GM19452 (cell line): ENCODE data around the gene WNT2B.

Source experiments
- ATAC-seq: cut with Tn5 transposase; IDR thresholded peaks from one replicate; pipeline ENCODE4 v1.9.1; 2021; ENCODE audit not compliant: unreplicated experiment

The WNT2B gene

DNA sequence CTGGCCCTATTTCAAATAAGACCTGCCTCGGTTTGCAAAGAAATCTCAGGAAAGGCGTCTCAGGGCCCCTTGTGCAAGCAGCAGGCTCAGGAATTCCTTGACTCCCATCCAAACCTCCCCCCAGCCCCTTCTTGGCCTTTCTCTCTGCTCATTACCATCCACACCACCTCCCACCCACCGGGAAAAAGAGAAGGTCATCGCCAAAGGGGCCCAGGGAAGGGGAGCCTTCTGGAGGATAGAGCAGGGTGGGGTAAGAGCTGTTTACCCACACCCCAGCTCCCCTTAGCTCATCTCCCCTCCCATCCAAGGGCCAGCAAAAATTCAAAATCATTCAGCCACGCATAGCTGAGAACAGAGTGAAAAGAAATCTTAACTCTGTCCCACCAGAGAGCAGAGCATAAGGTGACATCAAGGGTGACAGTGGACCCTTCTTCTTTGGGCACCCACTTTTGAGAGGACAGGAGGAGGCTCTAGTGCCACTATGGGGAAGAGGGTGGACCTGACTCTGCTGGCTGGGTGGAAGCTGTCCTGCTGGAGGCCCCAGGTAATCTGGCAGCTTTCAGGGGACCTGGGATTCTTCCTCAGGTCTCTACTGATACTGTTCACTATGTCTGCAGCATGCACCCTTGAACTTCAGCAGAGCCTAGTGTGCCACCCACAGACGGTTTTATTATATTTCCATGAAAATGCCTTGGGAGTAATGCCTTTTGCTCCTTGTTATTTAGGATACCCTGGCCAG is 3.9 kb upstream of the WNT2B start:
- ATAC-seq, result no peak

GRCh38 chr1:112505400-112505785 is 3.4 kb upstream of the WNT2B start:
- ATAC-seq, result no peak

- ATAC-seq, result no peak
These were observed 2.9 kb upstream of the WNT2B start for GRCh38 chr1:112505878-112506277.

GRCh38 chr1:112506306-112506705 is 2.5 kb upstream of the WNT2B start:
- ATAC-seq, result no peak

DNA sequence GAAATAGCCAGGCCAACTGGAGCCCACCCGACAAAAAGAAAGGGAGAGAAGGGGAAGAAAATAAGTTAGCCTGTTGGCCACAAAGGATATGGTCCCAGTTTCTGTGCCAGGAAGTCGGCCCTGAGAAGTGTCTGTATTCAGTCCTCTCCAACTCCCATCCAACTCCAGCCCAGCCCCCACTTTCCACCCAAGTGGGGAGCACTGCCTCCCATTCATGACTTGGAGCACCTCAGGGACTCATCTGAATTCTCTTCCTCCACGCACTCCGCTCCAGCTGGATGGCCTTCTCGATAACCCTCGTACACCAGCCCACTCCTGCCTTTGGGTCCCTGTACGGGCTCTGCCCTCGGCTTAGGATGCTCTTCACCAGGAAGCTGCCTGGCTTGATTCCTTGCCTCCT is 2.0 kb upstream of the WNT2B start:
- no peak for ATAC-seq

DNA sequence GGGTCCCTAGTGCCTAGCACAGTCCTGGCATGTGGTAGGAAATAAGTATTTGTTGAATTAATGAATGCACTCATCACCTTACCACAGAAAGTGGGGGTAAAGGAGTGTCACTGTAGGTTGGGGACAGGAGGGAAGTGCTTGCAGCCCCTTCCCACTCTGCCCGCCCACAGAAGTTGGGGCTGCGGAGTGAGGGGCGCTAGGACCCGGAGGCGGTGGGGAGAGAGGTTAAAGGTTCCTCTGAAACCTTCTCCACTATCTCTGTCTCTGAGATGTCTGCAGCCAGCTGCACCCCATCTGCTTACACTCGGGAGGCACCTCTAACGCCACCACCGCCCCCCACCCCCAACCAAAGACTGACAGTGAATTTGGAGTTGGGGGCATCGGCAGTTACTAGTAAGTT is 1.4 kb upstream of the WNT2B start:
- no peak for ATAC-seq

DNA sequence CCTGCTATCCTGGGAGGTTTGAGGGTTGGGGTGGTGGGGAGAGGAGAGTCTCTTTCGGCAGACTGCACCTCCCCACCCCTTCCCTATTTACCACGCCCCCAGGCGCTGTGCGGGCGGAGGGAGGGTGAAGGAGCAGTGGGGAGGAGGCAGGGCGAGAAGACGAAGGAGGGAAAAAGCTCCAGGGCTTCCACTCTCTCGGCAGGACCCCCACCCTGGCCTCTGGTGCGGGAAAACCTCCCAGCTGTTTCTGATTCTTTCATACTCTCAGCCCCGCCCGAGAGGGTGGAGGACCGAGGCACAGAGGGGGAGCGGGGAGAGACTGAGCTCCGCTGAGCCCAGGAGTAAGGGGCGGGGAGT is 866 bp upstream of the WNT2B start:
- ATAC-seq, result no peak

GRCh38 chr1:112509005-112509659 is 367 bp downstream of the WNT2B start:
- no peak for ATAC-seq

GRCh38 chr1:112509660-112510178 is 954 bp downstream of the WNT2B start:
- no peak for ATAC-seq

GRCh38 chr1:112510340-112510739 is 1.6 kb downstream of the WNT2B start:
- no peak for ATAC-seq

GRCh38 chr1:112511897-112512296 is 3.1 kb downstream of the WNT2B start:
- ATAC-seq, result no peak

DNA sequence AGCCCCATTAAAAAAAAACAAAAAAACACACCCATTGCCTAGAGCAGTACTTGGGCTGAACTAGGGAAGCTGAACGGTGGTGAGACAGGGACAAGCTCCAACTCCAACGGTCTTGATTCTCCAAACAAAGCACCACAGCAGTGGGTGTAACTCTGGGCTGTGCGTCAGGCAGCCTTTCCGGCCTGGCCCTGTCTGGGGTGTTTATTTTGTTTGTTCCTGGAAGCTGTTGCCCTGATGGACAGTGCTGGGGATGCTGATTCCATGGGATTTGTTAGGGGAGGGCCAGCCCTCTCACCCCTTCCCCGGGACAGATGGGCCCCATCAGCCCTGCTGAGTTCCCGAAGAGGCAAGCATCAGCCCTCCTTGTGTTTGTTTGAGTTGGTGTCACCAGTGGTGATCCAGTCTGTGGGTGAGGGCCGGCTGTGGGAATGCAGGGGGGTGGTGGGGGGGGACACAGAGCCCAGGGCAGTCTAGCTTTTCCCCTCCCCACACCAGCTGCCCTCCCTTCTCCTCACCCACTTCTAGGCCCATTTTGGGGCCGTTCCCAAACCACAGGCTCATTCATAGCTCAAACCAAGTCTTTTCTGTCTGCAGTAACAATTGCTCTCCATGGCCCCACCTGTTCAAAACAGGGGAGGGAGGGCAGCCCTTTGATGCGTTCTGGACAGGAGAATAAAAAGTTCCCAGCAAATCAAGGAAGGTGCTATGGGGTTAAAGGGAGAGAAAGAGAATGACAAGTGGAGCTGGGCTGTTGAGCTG is 4.5 kb downstream of the WNT2B start:
- ATAC-seq, result no peak

- no peak for ATAC-seq
These were observed 6.1 kb downstream of the WNT2B start for GRCh38 chr1:112514901-112515300.

- ATAC-seq, result no peak
These were observed 6.7 kb downstream of the WNT2B start for GRCh38 chr1:112515311-112516009.

DNA sequence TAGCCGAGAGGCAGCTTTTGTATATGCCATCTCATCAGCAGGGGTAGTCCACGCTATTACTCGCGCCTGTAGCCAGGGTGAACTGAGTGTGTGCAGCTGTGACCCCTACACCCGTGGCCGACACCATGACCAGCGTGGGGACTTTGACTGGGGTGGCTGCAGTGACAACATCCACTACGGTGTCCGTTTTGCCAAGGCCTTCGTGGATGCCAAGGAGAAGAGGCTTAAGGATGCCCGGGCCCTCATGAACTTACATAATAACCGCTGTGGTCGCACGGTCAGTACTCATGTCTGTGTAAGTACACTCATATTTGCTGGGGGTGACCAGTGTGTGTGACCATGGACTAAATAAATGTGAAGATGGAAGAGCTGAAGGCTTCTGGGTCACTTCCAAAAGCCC is 7.4 kb downstream of the WNT2B start:
- ATAC-seq, result no peak

GRCh38 chr1:112517231-112517630 is 8.5 kb downstream of the WNT2B start:
- no peak for ATAC-seq

GRCh38 chr1:112517646-112518045 is 8.9 kb downstream of the WNT2B start:
- ATAC-seq, result no peak

GRCh38 chr1:112518186-112518585 is 9.4 kb downstream of the WNT2B start:
- ATAC-seq, result no peak

GRCh38 chr1:112520166-112520565 is 11.4 kb downstream of the WNT2B start:
- ATAC-seq, result no peak

DNA sequence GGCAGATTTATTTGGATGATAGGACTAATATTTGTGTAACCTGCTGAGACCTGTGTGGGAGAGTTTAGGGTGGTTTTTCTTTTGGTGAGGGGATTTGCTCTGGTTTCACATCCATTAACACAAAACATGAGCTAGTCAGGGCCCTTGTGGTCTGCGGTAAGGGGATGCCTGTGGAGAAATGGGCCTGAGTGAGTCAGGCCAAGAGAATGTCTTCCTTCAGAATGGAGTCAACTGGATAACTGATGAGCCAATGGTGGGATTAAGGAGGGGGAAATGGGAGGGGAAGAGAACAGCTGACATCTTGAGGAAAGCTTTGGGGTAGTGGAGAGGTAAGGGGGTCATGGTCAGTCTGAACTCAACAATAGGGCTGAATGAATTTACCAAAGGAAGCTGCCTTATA is 13.9 kb downstream of the WNT2B start:
- ATAC-seq, result no peak

DNA sequence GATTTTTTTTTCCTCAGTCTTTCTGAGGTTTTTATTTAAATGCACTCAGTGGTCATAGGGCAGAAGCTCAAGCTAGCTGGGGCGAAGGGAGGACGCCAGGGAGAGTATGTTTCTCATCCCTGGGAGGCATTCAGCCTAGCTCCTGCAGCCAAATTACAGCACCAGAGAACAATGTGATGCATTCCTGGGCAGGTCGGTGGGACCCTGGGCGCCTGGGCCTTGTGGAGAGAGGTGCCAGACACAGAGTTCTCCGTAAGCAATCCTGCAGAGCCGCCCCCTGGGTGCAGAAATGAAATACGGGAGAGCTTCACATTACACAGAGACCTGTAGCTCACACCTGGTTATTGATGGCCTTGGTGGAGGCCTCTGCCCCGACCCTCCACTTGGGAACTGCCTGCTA is 15.5 kb downstream of the WNT2B start:
- no peak for ATAC-seq
